Activated naive CD4-positive, alpha-beta T cell treated with anti-CD3 and anti-CD28 coated beads, Interleukin-2, amount 50 U/mL, for 16 hours (primary cell): ENCODE results near the gene SPEF2.

Source experiments
- DNase-seq: peaks from one replicate; pipeline ENCODE4 v3.0.0-alpha.2; 2020

The SPEF2 gene

DNA sequence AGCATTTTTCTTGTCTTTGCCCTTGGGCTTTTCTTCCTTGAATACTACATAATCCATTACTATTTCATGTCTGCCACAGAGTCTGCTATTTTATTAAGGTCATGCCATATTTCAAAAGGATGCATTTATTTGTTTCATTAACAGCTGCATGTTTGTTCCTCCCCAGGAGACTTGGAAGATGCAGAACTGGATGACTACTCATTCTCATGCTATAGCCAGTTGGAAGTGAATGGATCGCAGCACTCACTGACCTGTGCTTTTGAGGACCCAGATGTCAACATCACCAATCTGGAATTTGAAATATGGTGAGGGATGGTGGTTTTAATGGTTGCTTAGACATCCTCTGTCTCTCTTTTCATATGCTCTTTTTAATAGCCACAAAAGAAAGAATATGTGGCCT, 243.0 kb downstream of the SPEF2 start:
- DNase-seq: no peak

DNA sequence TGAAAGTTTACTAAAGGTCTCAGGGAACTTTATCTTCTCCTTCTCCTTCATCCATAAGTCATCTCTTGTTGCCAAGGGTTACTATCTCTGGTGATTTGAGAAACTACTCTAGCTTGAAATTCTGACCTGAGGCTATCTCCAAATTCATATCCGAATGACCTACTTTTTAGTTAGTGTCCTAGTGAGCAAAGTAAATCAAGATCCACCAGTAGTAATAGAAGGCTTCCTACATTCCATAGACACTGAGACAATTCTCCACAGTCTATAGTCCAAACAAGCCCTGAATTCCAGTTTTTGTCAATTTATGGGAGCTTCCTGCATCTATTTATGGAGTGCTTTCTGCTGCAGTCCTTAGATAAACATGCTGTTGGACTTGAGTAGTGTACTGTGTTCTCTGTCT, 244.1 kb downstream of the SPEF2 start:
- no peak for DNase-seq

DNA sequence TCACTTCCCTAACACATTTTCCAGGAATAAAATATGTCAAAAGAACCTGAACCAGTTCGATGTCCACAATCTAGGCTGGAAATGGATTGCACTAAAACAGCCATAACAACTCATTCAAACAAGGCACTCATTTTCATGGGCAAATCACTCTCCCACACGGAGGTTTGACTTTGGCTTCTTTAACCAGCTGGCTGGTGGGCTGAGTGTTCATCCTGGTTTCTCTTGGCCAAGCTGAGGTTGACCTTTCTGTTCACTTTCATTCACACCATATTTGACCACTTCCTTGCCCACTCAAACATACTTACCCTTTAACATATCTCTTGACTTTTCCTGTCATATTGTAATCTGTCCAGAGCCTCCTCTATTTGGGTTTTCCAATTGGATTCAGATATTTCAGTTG, 244.5 kb downstream of the SPEF2 start:
- DNase-seq: no peak

DNA sequence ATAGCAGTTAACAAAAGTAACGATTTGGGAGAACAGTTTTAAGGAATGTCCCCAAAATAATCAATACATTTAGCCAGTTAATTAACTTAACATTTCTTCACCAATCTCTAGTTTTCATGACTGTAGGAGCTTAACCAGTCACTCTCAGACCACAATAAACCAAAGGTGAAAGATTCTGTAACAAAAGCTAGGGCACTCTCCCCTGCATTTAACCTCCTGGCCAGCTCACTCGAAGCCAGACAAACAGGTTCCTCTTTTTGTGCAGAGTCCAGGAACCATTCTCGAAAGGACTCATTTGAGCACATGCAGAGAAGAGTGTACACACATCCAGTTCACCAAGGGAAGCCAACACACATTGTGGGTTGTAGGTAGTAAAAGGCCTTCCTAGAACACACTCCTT, 245.5 kb downstream of the SPEF2 start:
- no peak for DNase-seq
